Osteoblast (primary cell): ENCODE data around the gene BPIFA3. TPM values are rescaled to one million over a fixed set of nuclear protein-coding genes. Genes with fewer than 3 reads are reported as not detected.

Experiments
- DNase-seq: peaks from one replicate; pipeline ENCODE4 v3.0.0; 2011; ENCODE audit warnings: low spot score, mixed read lengths; ENCODE audit not compliant: insufficient read length; ENCODE audit errors: missing footprints
- H2AFZ ChIP-seq: 2 replicates; pipeline ENCODE4 v1.6.0; 2011; ENCODE audit warnings: mild to moderate bottlenecking, low read length
- H3K27ac ChIP-seq: 2 replicates; pipeline ENCODE4 v1.5.1; 2011; ENCODE audit warnings: mild to moderate bottlenecking, low read depth, low read length, moderate library complexity
- H3K27me3 ChIP-seq: 2 replicates; pipeline ENCODE4 v1.6.0; 2012; ENCODE audit warnings: mild to moderate bottlenecking, control low read depth, inconsistent platforms, low read length, moderate library complexity; ENCODE audit not compliant: insufficient read depth
- H3K36me3 ChIP-seq: 2 replicates; pipeline ENCODE4 v1.5.1; 2011; ENCODE audit warnings: mild to moderate bottlenecking, low read length, control low read depth, moderate library complexity; ENCODE audit not compliant: insufficient read depth
- H3K4me1 ChIP-seq: 2 replicates; pipeline ENCODE4 v1.5.1; 2011; ENCODE audit warnings: mild to moderate bottlenecking, low read length, control low read depth, moderate library complexity; ENCODE audit not compliant: insufficient read depth
- H3K4me2 ChIP-seq: 2 replicates; pipeline ENCODE4 v1.6.0; 2011; ENCODE audit warnings: mild to moderate bottlenecking, low read length; ENCODE audit not compliant: insufficient read depth
- H3K4me3 ChIP-seq: fragments of 200-600 bp; sonication (generic); 3 replicates; pipeline ENCODE4 v1.5.1; 2012; ENCODE audit warnings: mild to moderate bottlenecking, low read length, inconsistent platforms; ENCODE audit not compliant: insufficient read depth
- H3K79me2 ChIP-seq: 2 replicates; pipeline ENCODE4 v1.6.0; 2012; ENCODE audit warnings: mild to moderate bottlenecking, low read length, control low read depth, inconsistent platforms; ENCODE audit not compliant: insufficient read depth
- H3K9me3 ChIP-seq: 2 replicates; pipeline ENCODE4 v1.5.1; 2011; ENCODE audit warnings: low read depth, low read length, control low read depth
- H4K20me1 ChIP-seq: 2 replicates; pipeline ENCODE4 v1.6.0; 2012; ENCODE audit warnings: mild to moderate bottlenecking, low read length, control low read depth; ENCODE audit not compliant: insufficient read depth
- CTCF ChIP-seq: IDR thresholded peaks from 2 replicates; pipeline ENCODE4 v1.5.1; 2011; ENCODE audit warnings: mild to moderate bottlenecking, low read depth, low read length, moderate library complexity; ENCODE audit errors: extremely low read depth
- total RNA-seq: library from RNA; depleted of rRNA; stranded (reverse); fragments of >200 nt; gene quantifications from 2 replicates; pipeline ENCODE4 v1.2.3, GENCODE V29; 2012

BPIFA3 gene
- total RNA-seq, 1 donor, result not detected

GRCh38 chr20:33229843-33230242, 12.7 kb downstream of the BPIFA3 start:
- Histone ChIP-seq H3K4me2 (no peak overlapping the region), H3K27ac (no peak overlapping the region), H2AFZ (no peak overlapping the region), H3K4me1 (no peaks in the 10 kb centered on the region), H3K9me3 (no peaks in the 10 kb centered on the region), H4K20me1 (no peaks in the 10 kb centered on the region), H3K4me3 (no peak overlapping the region), H3K27me3 (peaks cover 4% of the 10 kb centered on the region), H3K36me3 (no peaks in the 10 kb centered on the region), H3K79me2 (no peaks in the 10 kb centered on the region)
- no peak for DNase-seq
- TF ChIP-seq CTCF, result no peak

GRCh38 chr20:33231237-33231636, 14.1 kb downstream of the BPIFA3 start:
- TF ChIP-seq CTCF, result no peak
- Histone ChIP-seq H3K79me2 (no peaks in the 10 kb centered on the region), H3K36me3 (no peaks in the 10 kb centered on the region), H4K20me1 (no peaks in the 10 kb centered on the region), H3K4me2 (no peak overlapping the region), H3K4me3 (no peak overlapping the region), H3K27me3 (peaks cover 4% of the 10 kb centered on the region), H3K9me3 (no peaks in the 10 kb centered on the region), H2AFZ (no peak overlapping the region), H3K4me1 (no peaks in the 10 kb centered on the region), H3K27ac (no peak overlapping the region)
- DNase-seq, result no peak

- Histone ChIP-seq H3K9me3 (no peaks in the 10 kb centered on the region), H3K4me2 (no peak overlapping the region), H4K20me1 (no peaks in the 10 kb centered on the region), H3K4me3 (no peak overlapping the region), H3K4me1 (no peaks in the 10 kb centered on the region), H3K36me3 (no peaks in the 10 kb centered on the region), H3K27me3 (peaks cover 7% of the 10 kb centered on the region), H2AFZ (no peak overlapping the region), H3K27ac (no peak overlapping the region), H3K79me2 (no peaks in the 10 kb centered on the region)
- no peak for TF ChIP-seq CTCF
- no peak for DNase-seq
These were observed 15.4 kb downstream of the BPIFA3 start for GRCh38 chr20:33232486-33233072.

GRCh38 chr20:33233129-33233774, 16.1 kb downstream of the BPIFA3 start:
- Histone ChIP-seq H2AFZ (no peak overlapping the region), H4K20me1 (no peaks in the 10 kb centered on the region), H3K27me3 (peaks cover 7% of the 10 kb centered on the region), H3K36me3 (no peaks in the 10 kb centered on the region), H3K4me1 (no peaks in the 10 kb centered on the region), H3K4me2 (no peak overlapping the region), H3K27ac (no peak overlapping the region), H3K9me3 (no peaks in the 10 kb centered on the region), H3K4me3 (no peak overlapping the region), H3K79me2 (no peaks in the 10 kb centered on the region)
- TF ChIP-seq CTCF, result no peak
- no peak for DNase-seq
